Duodenal mucosa (tissue), 2 donors: ENCODE measurements around the gene CD163L1.

Source experiments
- H3K27ac ChIP-seq: one replicate; pipeline ENCODE4 v1.7.0; 2013; ENCODE audit warnings: low read depth, low read length
- H3K27me3 ChIP-seq, 2 donors: one replicate each; pipeline ENCODE4 v1.7.0; 2013; ENCODE audit warnings: low read length in 2 of 2, control low read depth in 1 of 2; ENCODE audit not compliant: insufficient read depth in 2 of 2, control insufficient read depth in 1 of 2
- H3K36me3 ChIP-seq, 2 donors: one replicate each; pipeline ENCODE4 v1.7.0; 2013; ENCODE audit warnings: low read length in 2 of 2, control low read depth in 1 of 2; ENCODE audit not compliant: insufficient read depth in 2 of 2, control insufficient read depth in 1 of 2
- H3K4me1 ChIP-seq, 2 donors: one replicate each; pipeline ENCODE4 v1.7.0; 2013; ENCODE audit warnings: low read length in 2 of 2, control low read depth in 1 of 2; ENCODE audit not compliant: insufficient read depth in 2 of 2, control insufficient read depth in 1 of 2
- H3K4me3 ChIP-seq, 2 donors: one replicate each; pipeline ENCODE4 v1.7.0; 2013; ENCODE audit warnings: low read length in 2 of 2, low read depth in 1 of 2
- H3K9ac ChIP-seq, 2 donors: one replicate each; pipeline ENCODE4 v1.7.0; 2013; ENCODE audit warnings: low read length in 2 of 2, low read depth in 1 of 2
- H3K9me3 ChIP-seq, 2 donors: one replicate each; pipeline ENCODE4 v1.7.0; 2013; ENCODE audit warnings: low read length in 2 of 2, control low read depth in 1 of 2; ENCODE audit not compliant: control insufficient read depth in 1 of 2

CD163L1 gene

GRCh38 chr12:7411343-7411742, 32.6 kb downstream of the CD163L1 start:
- Histone ChIP-seq H3K27ac (no peak overlapping the region), H3K4me1 (no peaks in the 10 kb centered on the region), H3K36me3 (no peaks in the 10 kb centered on the region), H3K4me3 (no peak overlapping the region), H3K9ac (no peak overlapping the region), H3K9me3 (no peaks in the 10 kb centered on the region), H3K27me3 (no peaks in the 10 kb centered on the region)

- Histone ChIP-seq H3K9me3 (no peaks in the 10 kb centered on the region), H3K4me3 (no peak overlapping the region), H3K27me3 (peaks cover 0 to 3% of the 10 kb centered on the region in 2 donors), H3K9ac (no peak overlapping the region), H3K36me3 (no peaks in the 10 kb centered on the region), H3K27ac (no peak overlapping the region), H3K4me1 (no peaks in the 10 kb centered on the region)
Measured at GRCh38 chr12:7404275-7404674, 39.7 kb downstream of the CD163L1 start.

- Histone ChIP-seq H3K9me3 (no peaks in the 10 kb centered on the region), H3K36me3 (no peaks in the 10 kb centered on the region), H3K4me1 (no peaks in the 10 kb centered on the region), H3K27ac (no peak overlapping the region), H3K27me3 (peaks cover 0 to 3% of the 10 kb centered on the region in 2 donors), H3K4me3 (no peak overlapping the region), H3K9ac (no peak overlapping the region)
Measured at GRCh38 chr12:7403466-7403865, 40.5 kb downstream of the CD163L1 start.

GRCh38 chr12:7399089-7399488, 44.9 kb downstream of the CD163L1 start:
- no peaks in the 10 kb centered on the region for H3K9me3 ChIP-seq
- H3K9ac ChIP-seq, result no peak overlapping the region
- no peak overlapping the region for H3K4me3 ChIP-seq
- H3K36me3 ChIP-seq, result no peaks in the 10 kb centered on the region
- peaks cover 0 to 3% of the 10 kb centered on the region in 2 donors for H3K27me3 ChIP-seq
- H3K4me1 ChIP-seq, result no peaks in the 10 kb centered on the region
- H3K27ac ChIP-seq, result no peak overlapping the region

GRCh38 chr12:7396418-7396817, 47.5 kb downstream of the CD163L1 start:
- Histone ChIP-seq H3K36me3 (no peaks in the 10 kb centered on the region), H3K27ac (no peak overlapping the region), H3K9me3 (no peaks in the 10 kb centered on the region), H3K4me3 (no peak overlapping the region), H3K9ac (no peak overlapping the region), H3K27me3 (no peaks in the 10 kb centered on the region), H3K4me1 (no peaks in the 10 kb centered on the region)

GRCh38 chr12:7395950-7396349, 48.0 kb downstream of the CD163L1 start:
- Histone ChIP-seq H3K27ac (no peak overlapping the region), H3K4me3 (no peak overlapping the region), H3K27me3 (no peaks in the 10 kb centered on the region), H3K9ac (no peak overlapping the region), H3K36me3 (no peaks in the 10 kb centered on the region), H3K4me1 (no peaks in the 10 kb centered on the region), H3K9me3 (no peaks in the 10 kb centered on the region)

- no peaks in the 10 kb centered on the region for H3K4me1 ChIP-seq
- no peaks in the 10 kb centered on the region for H3K27me3 ChIP-seq
- no peaks in the 10 kb centered on the region for H3K36me3 ChIP-seq
- peaks cover 0 to 2% of the 10 kb centered on the region in 2 donors for H3K9me3 ChIP-seq
- no peak overlapping the region for H3K9ac ChIP-seq
- no peak overlapping the region for H3K4me3 ChIP-seq
- H3K27ac ChIP-seq, result no peak overlapping the region
Measured at GRCh38 chr12:7387289-7387688, 56.7 kb downstream of the CD163L1 start.

- no peaks in the 10 kb centered on the region for H3K4me1 ChIP-seq
- no peak overlapping the region for H3K9ac ChIP-seq
- H3K36me3 ChIP-seq, result no peaks in the 10 kb centered on the region
- H3K9me3 ChIP-seq, result peaks cover 0 to 2% of the 10 kb centered on the region in 2 donors
- H3K4me3 ChIP-seq, result no peak overlapping the region
- H3K27ac ChIP-seq, result no peak overlapping the region
- no peaks in the 10 kb centered on the region for H3K27me3 ChIP-seq
Measured at GRCh38 chr12:7383157-7383556, 60.8 kb downstream of the CD163L1 start.

- no peak overlapping the region for H3K27ac ChIP-seq
- no peak overlapping the region for H3K4me3 ChIP-seq
- no peaks in the 10 kb centered on the region for H3K4me1 ChIP-seq
- H3K27me3 ChIP-seq, result no peaks in the 10 kb centered on the region
- no peak overlapping the region for H3K9ac ChIP-seq
- H3K9me3 ChIP-seq, result no peaks in the 10 kb centered on the region
- H3K36me3 ChIP-seq, result no peaks in the 10 kb centered on the region
Measured at GRCh38 chr12:7376196-7376595, 67.8 kb downstream of the CD163L1 start.

- Histone ChIP-seq H3K9ac (no peak overlapping the region), H3K9me3 (no peaks in the 10 kb centered on the region), H3K27me3 (no peaks in the 10 kb centered on the region), H3K27ac (no peak overlapping the region), H3K36me3 (no peaks in the 10 kb centered on the region), H3K4me1 (no peaks in the 10 kb centered on the region), H3K4me3 (no peak overlapping the region)
Measured at GRCh38 chr12:7375145-7375543, 68.8 kb downstream of the CD163L1 start.
